OCI-LY7 (cell line): Measurements from ENCODE around the gene CIAO2B. TPM values are rescaled to one million over a fixed set of nuclear protein-coding genes. Genes with fewer than 3 reads are reported as not detected.

ENCODE experiments used
- BruUV-seq: library from RNA; stranded (reverse); fragments of 400-500 nt; replicated peaks from 2 replicates; lab custom pipeline; 2021; lab: Mats Ljungman, UMichigan
- CTCF ChIA-PET: fragments of 300-600 bp; sonication (Branson Sonifier 250); formaldehyde crosslinking; loops from one replicate; lab custom pipeline; 2022; ENCODE audit warnings: antibody characterized with exemption; ENCODE audit not compliant: unreplicated experiment; lab: Charles Lee
- POLR2A ChIA-PET: fragments of 300-600 bp; sonication (Branson Sonifier 250); formaldehyde crosslinking; loops from one replicate; lab custom pipeline; 2022; ENCODE audit warnings: antibody characterized with exemption; lab: Charles Lee
- DNase-seq: peaks from one replicate; pipeline ENCODE4 v3.0.0-alpha.2; 2015; ENCODE audit warnings: low spot score
- H2AFZ ChIP-seq: fragments of 200-600 bp; sonication (generic), shearing (Covaris generic); 2 replicates; pipeline ENCODE4 v1.6.1; 2014; ENCODE audit warnings: mild to moderate bottlenecking, antibody characterized with exemption, low read length, moderate library complexity
- H3K27ac ChIP-seq: fragments of 200-600 bp; sonication (generic); 2 replicates; pipeline ENCODE4 v1.5.1; 2014; ENCODE audit warnings: mixed run types, low read depth, mild to moderate bottlenecking, moderate library complexity, low read length, inconsistent platforms; ENCODE audit not compliant: poor library complexity, severe bottlenecking
- H3K36me3 ChIP-seq: fragments of 200-600 bp; sonication (generic); 2 replicates; pipeline ENCODE4 v1.6.1; 2014; ENCODE audit warnings: mild to moderate bottlenecking, antibody characterized with exemption, low read length, moderate library complexity, mixed read lengths; ENCODE audit not compliant: insufficient read depth
- H3K4me1 ChIP-seq: fragments of 200-600 bp; sonication (generic); 2 replicates; pipeline ENCODE4 v1.5.1; 2014; ENCODE audit warnings: mild to moderate bottlenecking, low read length; ENCODE audit not compliant: insufficient read depth, poor library complexity, severe bottlenecking
- H3K4me2 ChIP-seq: fragments of 200-600 bp; sonication (generic); 2 replicates; pipeline ENCODE4 v1.6.1; 2014; ENCODE audit warnings: mild to moderate bottlenecking, low read length
- H3K4me3 ChIP-seq: fragments of 200-600 bp; sonication (generic); 2 replicates; pipeline ENCODE4 v1.5.1; 2014; ENCODE audit warnings: mild to moderate bottlenecking, low read depth, low read length; ENCODE audit not compliant: poor library complexity, severe bottlenecking
- H3K79me2 ChIP-seq: fragments of 200-600 bp; sonication (generic); 2 replicates; pipeline ENCODE4 v1.6.1; 2016; ENCODE audit warnings: low read depth, mild to moderate bottlenecking, low read length, moderate library complexity, mixed read lengths; ENCODE audit not compliant: insufficient read depth
- H3K9me2 ChIP-seq: fragments of 200-600 bp; sonication (generic); 2 replicates; pipeline ENCODE4 v1.6.1; 2016; ENCODE audit warnings: mild to moderate bottlenecking, low read length, mixed read lengths; ENCODE audit not compliant: insufficient read depth
- H3K9me3 ChIP-seq: fragments of 200-600 bp; sonication (generic); 2 replicates; pipeline ENCODE4 v1.6.1; 2014; ENCODE audit warnings: mild to moderate bottlenecking, mixed run types, low read length, mixed read lengths
- H4K20me1 ChIP-seq: fragments of 200-600 bp; sonication (generic); 2 replicates; pipeline ENCODE4 v1.6.1; 2014; ENCODE audit warnings: mild to moderate bottlenecking, antibody characterized with exemption, low read length, moderate library complexity, mixed read lengths; ENCODE audit not compliant: insufficient read depth
- CTCF ChIP-seq: fragments of 200-600 bp; sonication (generic); conservative IDR thresholded peaks from 2 replicates; pipeline ENCODE4 v1.5.1; 2014; ENCODE audit warnings: mild to moderate bottlenecking, antibody characterized with exemption, low read length, moderate library complexity, mixed read lengths
- EZH2phosphoT487 ChIP-seq: fragments of 200-600 bp; sonication (generic); IDR thresholded peaks from 2 replicates; pipeline ENCODE4 v1.6.1; 2018; ENCODE audit warnings: low read depth, borderline replicate concordance, mild to moderate bottlenecking, mixed run types, antibody characterized with exemption, low read length, moderate library complexity, mixed read lengths
- intact Hi-C: fragments of 100-400 bp; cut with micrococcal nuclease; formaldehyde crosslinking; loops from one replicate; pipeline ENCODE4 v1.10.0; 2022; ENCODE audit not compliant: unreplicated experiment
- total RNA-seq, 2 experiments: library from RNA; depleted of rRNA in 1 of 2; stranded (reverse); fragments of >200 nt in 1 of 2; shearing (Covaris generic) in 1 of 2; gene quantifications; 2 replicates each; pipeline ENCODE4 v1.2.3, GENCODE V29; 2014 to 2022

Gene CIAO2B
- total RNA-seq, 2 experiments from 2014 or later = 76.4 to 133 TPM

- H2AFZ ChIP-seq = no peak overlapping the region
- intact Hi-C loops = no loop called here
- no peak overlapping the region for H3K27ac ChIP-seq
- ChIA-PET POLR2A (no interaction called here), CTCF (no interaction called here)
- DNase-seq = no peak
- H3K9me2 ChIP-seq = no peaks in the 10 kb centered on the region
- H3K4me2 ChIP-seq = no peak overlapping the region
- TF ChIP-seq CTCF (no peak), EZH2phosphoT487 (no peak)
- no peaks in the 10 kb centered on the region for H3K79me2 ChIP-seq
- no peak overlapping the region for H3K4me3 ChIP-seq
- H3K9me3 ChIP-seq = no peaks in the 10 kb centered on the region
- no TSS peak for BruUV-seq
- no peaks in the 10 kb centered on the region for H3K4me1 ChIP-seq
- no peaks in the 10 kb centered on the region for H3K36me3 ChIP-seq
- H4K20me1 ChIP-seq = no peaks in the 10 kb centered on the region
These were observed 45.0 kb upstream of the CIAO2B start for GRCh38 chr16:66979011-66979717.

- Histone ChIP-seq H3K9me3 (no peaks in the 10 kb centered on the region), H3K79me2 (no peaks in the 10 kb centered on the region), H3K27ac (no peak overlapping the region), H3K4me1 (no peaks in the 10 kb centered on the region), H3K4me2 (no peak overlapping the region), H3K9me2 (no peaks in the 10 kb centered on the region), H3K36me3 (no peaks in the 10 kb centered on the region), H2AFZ (no peak overlapping the region), H4K20me1 (no peaks in the 10 kb centered on the region), H3K4me3 (no peak overlapping the region)
- intact Hi-C loops = loop anchor here (1.0 kb wide), 3 partner anchors 124 to 208 kb away; no protein-coding TSS in a partner anchor
- peak; percentile 88 for DNase-seq
- no peak for TF ChIP-seq EZH2phosphoT487
- peak; percentile 94 for TF ChIP-seq CTCF
- ChIA-PET POLR2A (no interaction called here), CTCF (no interaction called here)
- no TSS peak for BruUV-seq
These were observed 43.3 kb upstream of the CIAO2B start for GRCh38 chr16:66977341-66978113.
